Fibroblast of lung (primary cell): Measurements from ENCODE around the gene GPR107. TPM values are rescaled to one million over a fixed set of nuclear protein-coding genes. Genes with fewer than 3 reads are reported as not detected.
"Not testable (repeated sequence)": the region's sequence is repeated elsewhere in the genome, so short reads cannot be mapped to it uniquely, and the experiment has no call there.

Experiments used
- DNase-seq, 2 donors: peaks; one replicate each; pipeline versions ENCODE4 v3.0.0 to v3.0.0-alpha.2; 2010; ENCODE audit warnings: low read depth in 2 of 2
- H2AFZ ChIP-seq: 2 replicates; pipeline ENCODE4 v1.5.1; 2012; ENCODE audit warnings: low read length, control low read depth, inconsistent platforms
- H3K27ac ChIP-seq: 2 replicates; pipeline ENCODE4 v1.5.1; 2011; ENCODE audit warnings: low read length, control low read depth; ENCODE audit not compliant: insufficient read depth
- H3K27me3 ChIP-seq: 2 replicates; pipeline ENCODE4 v1.5.1; 2011; ENCODE audit warnings: mild to moderate bottlenecking, low read length; ENCODE audit not compliant: control insufficient read depth, insufficient read depth
- H3K36me3 ChIP-seq: 2 replicates; pipeline ENCODE4 v1.5.1; 2011; ENCODE audit warnings: low read length; ENCODE audit not compliant: control insufficient read depth, insufficient read depth
- H3K4me1 ChIP-seq: 2 replicates; pipeline ENCODE4 v1.5.1; 2011; ENCODE audit warnings: low read length; ENCODE audit not compliant: control insufficient read depth, insufficient read depth; ENCODE audit errors: extremely low read depth
- H3K4me2 ChIP-seq: 2 replicates; pipeline ENCODE4 v1.5.1; 2011; ENCODE audit warnings: low read length, control low read depth; ENCODE audit not compliant: insufficient read depth; ENCODE audit errors: extremely low read depth
- H3K4me3 ChIP-seq, 4 experiments: fragments of 200-600 bp in 1 of 4; sonication (generic) in 1 of 4; replicated peaks in 1 of 4; 2 replicates each; pipeline ENCODE4 v1.5.1; 2011 to 2016; ENCODE audit warnings: low read length in 4 of 4, low read depth in 3 of 4, mild to moderate bottlenecking in 3 of 4, control low read depth in 2 of 4, inconsistent platforms in 1 of 4, mixed read lengths in 1 of 4; ENCODE audit not compliant: insufficient read depth in 1 of 4; ENCODE audit errors: control extremely low read depth in 1 of 4
- H3K79me2 ChIP-seq: 2 replicates; pipeline ENCODE4 v1.5.1; 2012; ENCODE audit warnings: mild to moderate bottlenecking, low read length, inconsistent platforms; ENCODE audit not compliant: control insufficient read depth, insufficient read depth
- H3K9ac ChIP-seq: 2 replicates; pipeline ENCODE4 v1.5.1; 2011; ENCODE audit warnings: mild to moderate bottlenecking, low read length, control low read depth; ENCODE audit not compliant: insufficient read depth
- H3K9me3 ChIP-seq: 2 replicates; pipeline ENCODE4 v1.5.1; 2012; ENCODE audit warnings: low read depth, low read length; ENCODE audit not compliant: control insufficient read depth, insufficient read depth
- H4K20me1 ChIP-seq: 2 replicates; pipeline ENCODE4 v1.5.1; 2011; ENCODE audit warnings: low read length; ENCODE audit not compliant: control insufficient read depth, insufficient read depth; ENCODE audit errors: extremely low read depth
- EZH2 ChIP-seq: IDR thresholded peaks from 2 replicates; pipeline ENCODE4 v1.5.1; 2012; ENCODE audit warnings: low read length, control low read depth, mild to moderate bottlenecking; ENCODE audit errors: missing control alignments
- polyA minus RNA-seq: library from RNA; depleted of rRNA, polyadenylated mRNA; stranded (reverse); fragments of >200 nt; gene quantifications from 2 replicates; pipeline ENCODE4 v1.2.3, GENCODE V29; 2011; ENCODE audit warnings: low replicate concordance
- polyA plus RNA-seq, 2 donors: library from polyadenylated mRNA; depleted of rRNA in 1 of 2; stranded (reverse) in 1 of 2; unstranded in 1 of 2; fragments of >200 nt; gene quantifications; 2 replicates each; pipeline ENCODE4 v1.2.1, GENCODE V29; 2011 to 2012; ENCODE audit warnings: missing spikeins in 1 of 2
- total RNA-seq: library from RNA; depleted of rRNA; stranded (reverse); fragments of >200 nt; gene quantifications from 2 replicates; pipeline ENCODE4 v1.2.1, GENCODE V29; 2014
- TF ChIP-seq, protein P1 (sequence below), 2 donors: IDR thresholded peaks in 1 of 2; conservative IDR thresholded peaks in 1 of 2; 1 replicate in 1 of 2; 2 replicates in 1 of 2; pipeline ENCODE4 v1.5.1; 2011 to 2012; ENCODE audit warnings: low read length in 2 of 2, control low read depth in 1 of 2, inconsistent platforms in 1 of 2, low read depth in 1 of 2, mild to moderate bottlenecking in 1 of 2

GPR107 gene
- total RNA-seq, result 19.8 and 27.6 TPM in 2 replicates
- polyA plus RNA-seq, result 35.0 and 43.5 TPM in 2 replicates
- polyA plus RNA-seq (2012), result 27.9 and 37.2 TPM in 2 replicates
- polyA minus RNA-seq, result 22.3 TPM in 2 replicates

DNA sequence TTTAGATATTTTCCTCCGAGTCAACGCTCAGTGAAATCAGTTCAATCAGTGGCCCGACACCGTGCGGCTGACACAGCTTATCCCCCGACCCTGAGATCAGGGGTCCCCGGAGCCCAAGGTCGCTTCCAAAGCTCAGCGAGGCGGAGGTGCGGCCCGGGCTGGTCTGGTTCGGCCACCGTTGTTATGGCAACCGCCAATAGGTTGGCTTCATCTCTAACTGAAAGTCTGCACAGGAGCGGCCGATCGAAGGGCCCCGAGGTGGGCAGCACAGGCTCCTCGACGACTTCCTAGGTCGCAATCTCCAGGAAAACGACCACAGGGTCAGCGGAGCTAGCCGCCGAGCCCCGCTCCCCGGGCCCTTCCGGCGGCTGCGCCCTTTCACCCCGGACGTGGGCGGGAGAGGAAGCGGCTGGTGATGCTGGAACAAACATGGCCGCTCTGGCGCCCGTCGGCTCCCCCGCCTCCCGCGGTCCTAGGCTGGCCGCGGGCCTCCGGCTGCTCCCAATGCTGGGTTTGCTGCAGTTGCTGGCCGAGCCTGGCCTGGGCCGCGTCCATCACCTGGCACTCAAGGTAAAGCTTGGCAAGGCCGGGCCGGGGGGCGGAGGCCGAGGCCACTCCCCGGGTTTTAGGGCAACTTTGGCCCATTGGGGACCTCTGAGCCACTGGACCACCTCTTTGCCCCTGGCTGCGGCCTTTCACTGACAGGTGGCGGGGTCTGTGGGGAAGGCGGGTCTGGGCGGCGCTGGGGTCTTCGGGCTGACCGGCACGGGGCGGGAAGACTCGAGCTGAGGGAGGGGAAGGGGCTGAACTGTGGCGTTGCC lies at the start of gene GPR107:
Gene GPR107 (plus strand): TSS at position 403 of the 821 bp plus-strand sequence. CDS start 27 bp downstream, at position 430.
- TF ChIP-seq EZH2, result no peak
- peak; percentile 64 to 69 for DNase-seq
- no peaks in the 10 kb centered on the region for H3K36me3 ChIP-seq

GRCh38 chr9:130003943-130004552 lies 49.7 kb upstream of the GPR107 start:
- H2AFZ ChIP-seq, result no peak overlapping the region
- no peaks in the 10 kb centered on the region for H3K9me3 ChIP-seq
- H3K79me2 ChIP-seq, result no peaks in the 10 kb centered on the region
- no peak overlapping the region for H3K4me3 ChIP-seq
- H3K9ac ChIP-seq, result no peak overlapping the region
- H3K27me3 ChIP-seq, result no peaks in the 10 kb centered on the region
- DNase-seq, result no peak
- no peak overlapping the region for H3K4me2 ChIP-seq
- no peaks in the 10 kb centered on the region for H3K4me1 ChIP-seq
- no peaks in the 10 kb centered on the region for H3K36me3 ChIP-seq
- no peak for TF ChIP-seq EZH2
- TF ChIP-seq, protein P1, sequence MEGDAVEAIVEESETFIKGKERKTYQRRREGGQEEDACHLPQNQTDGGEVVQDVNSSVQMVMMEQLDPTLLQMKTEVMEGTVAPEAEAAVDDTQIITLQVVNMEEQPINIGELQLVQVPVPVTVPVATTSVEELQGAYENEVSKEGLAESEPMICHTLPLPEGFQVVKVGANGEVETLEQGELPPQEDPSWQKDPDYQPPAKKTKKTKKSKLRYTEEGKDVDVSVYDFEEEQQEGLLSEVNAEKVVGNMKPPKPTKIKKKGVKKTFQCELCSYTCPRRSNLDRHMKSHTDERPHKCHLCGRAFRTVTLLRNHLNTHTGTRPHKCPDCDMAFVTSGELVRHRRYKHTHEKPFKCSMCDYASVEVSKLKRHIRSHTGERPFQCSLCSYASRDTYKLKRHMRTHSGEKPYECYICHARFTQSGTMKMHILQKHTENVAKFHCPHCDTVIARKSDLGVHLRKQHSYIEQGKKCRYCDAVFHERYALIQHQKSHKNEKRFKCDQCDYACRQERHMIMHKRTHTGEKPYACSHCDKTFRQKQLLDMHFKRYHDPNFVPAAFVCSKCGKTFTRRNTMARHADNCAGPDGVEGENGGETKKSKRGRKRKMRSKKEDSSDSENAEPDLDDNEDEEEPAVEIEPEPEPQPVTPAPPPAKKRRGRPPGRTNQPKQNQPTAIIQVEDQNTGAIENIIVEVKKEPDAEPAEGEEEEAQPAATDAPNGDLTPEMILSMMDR (conservative IDR thresholded peaks at IDR 0.05 in 1 of 2, IDR thresholded peaks at IDR 0.05 in 1 of 2; ENCODE audit: low read depth in 1 of 2, low read length in 2 of 2), result no peak
- no peaks in the 10 kb centered on the region for H4K20me1 ChIP-seq
- no peak overlapping the region for H3K27ac ChIP-seq

More for the DNA sequence above, at the start of gene GPR107:
- peaks cover 30% of the 10 kb centered on the region for H3K79me2 ChIP-seq
- H3K27ac ChIP-seq, result peak within 1 kb of the TSS; percentile 91
- peak within 1 kb of the TSS; percentile 49 for H2AFZ ChIP-seq
- H3K4me1 ChIP-seq, result no peaks in the 10 kb centered on the region
- H3K4me3 ChIP-seq, result peak within 1 kb of the TSS; percentile 73 to 98 (median 90)
- H3K9me3 ChIP-seq, result no peaks in the 10 kb centered on the region
- no peaks in the 10 kb centered on the region for H4K20me1 ChIP-seq
- H3K4me2 ChIP-seq, result peak within 1 kb of the TSS; percentile 95
- peak within 1 kb of the TSS; percentile 82 for H3K9ac ChIP-seq
- H3K27me3 ChIP-seq, result no peaks in the 10 kb centered on the region

DNA sequence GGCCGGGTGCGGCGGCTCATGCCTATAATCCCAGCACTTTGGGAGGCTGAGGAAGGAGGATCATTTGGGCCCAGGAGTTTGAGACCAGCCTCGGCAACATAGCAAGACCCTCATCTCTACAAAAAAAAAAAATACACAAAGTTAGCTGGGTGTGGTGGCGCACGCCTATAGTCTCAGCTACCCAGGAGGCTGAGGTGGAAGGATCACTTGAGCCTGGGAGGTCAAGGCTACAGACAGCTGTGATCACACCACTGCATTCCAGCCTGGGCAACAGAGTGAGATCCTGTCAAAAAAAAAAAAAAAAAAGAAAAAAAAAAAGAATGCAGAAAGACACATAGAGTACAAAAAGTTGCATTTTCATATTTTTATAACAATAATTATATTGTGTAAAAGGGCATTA lies 46.8 kb upstream of the GPR107 start:
- not testable (repeated sequence) for H3K9ac ChIP-seq, H3K4me2 ChIP-seq, H3K79me2 ChIP-seq, H3K27me3 ChIP-seq, H3K9me3 ChIP-seq, H3K27ac ChIP-seq, H3K4me1 ChIP-seq, H3K36me3 ChIP-seq, H2AFZ ChIP-seq, DNase-seq, H4K20me1 ChIP-seq, H3K4me3 ChIP-seq

DNA sequence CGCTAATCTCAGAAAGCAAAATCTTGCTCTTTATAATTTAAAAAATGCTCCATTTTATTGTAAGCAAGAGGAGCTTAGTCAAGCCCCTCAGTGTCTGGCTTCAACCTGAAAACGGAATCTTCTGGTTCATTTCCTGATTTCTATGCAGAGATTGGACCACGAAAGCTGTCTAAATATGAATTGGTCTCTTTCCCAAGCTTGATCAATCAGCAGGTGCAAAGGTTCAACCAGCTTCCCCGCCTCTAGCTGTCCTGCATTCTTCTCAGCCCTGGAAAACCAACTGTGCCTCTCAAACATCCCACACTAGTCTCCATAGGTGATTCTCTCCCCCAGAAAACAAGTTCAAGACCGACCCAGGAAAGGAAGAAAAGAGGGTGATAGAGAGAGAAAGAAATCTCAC lies 45.2 kb upstream of the GPR107 start:
- Histone ChIP-seq H3K9ac (no peak overlapping the region), H3K4me1 (no peaks in the 10 kb centered on the region), H3K79me2 (no peaks in the 10 kb centered on the region), H3K27ac (no peak overlapping the region), H3K9me3 (no peaks in the 10 kb centered on the region), H3K4me2 (no peak overlapping the region), H3K36me3 (no peaks in the 10 kb centered on the region), H2AFZ (no peak overlapping the region), H3K4me3 (no peak overlapping the region), H4K20me1 (no peaks in the 10 kb centered on the region), H3K27me3 (no peaks in the 10 kb centered on the region)
- TF ChIP-seq EZH2, result no peak
- TF ChIP-seq, protein P1 (conservative IDR thresholded peaks at IDR 0.05 in 1 of 2, IDR thresholded peaks at IDR 0.05 in 1 of 2; ENCODE audit: low read depth in 1 of 2, low read length in 2 of 2), result no peak
- no peak for DNase-seq

DNA sequence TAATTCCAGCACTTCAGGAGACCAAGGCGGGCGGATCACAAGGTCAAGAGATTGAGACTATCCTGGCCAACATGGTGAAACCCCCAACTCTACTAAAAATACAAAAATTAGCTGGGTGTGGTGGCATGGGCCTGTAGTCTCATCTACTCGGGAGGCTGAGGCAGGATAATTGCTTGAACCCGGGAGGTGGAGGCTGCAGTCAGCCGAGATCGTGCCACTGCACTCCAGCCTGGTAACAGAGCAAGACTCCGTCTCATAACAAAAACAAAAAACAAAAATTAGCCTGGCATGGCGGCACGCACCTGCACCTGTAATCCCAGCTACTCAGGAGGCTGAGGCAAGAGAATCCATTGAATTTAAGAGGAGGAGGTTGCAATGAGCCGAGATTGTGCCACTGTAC lies 44.2 kb upstream of the GPR107 start:
- not testable (repeated sequence) for H3K4me2 ChIP-seq, H4K20me1 ChIP-seq, H3K4me3 ChIP-seq, H3K79me2 ChIP-seq, H3K9ac ChIP-seq, H3K27ac ChIP-seq, H3K27me3 ChIP-seq, H3K36me3 ChIP-seq, H2AFZ ChIP-seq, DNase-seq, H3K4me1 ChIP-seq, H3K9me3 ChIP-seq
